Upper lobe of left lung (tissue), 4 donors: ENCODE results near the gene IRF1.

Source experiments
- POLR2A ChIP-seq, 4 donors: fragments of 450-650 bp; IDR thresholded peaks; one replicate each; pipeline ENCODE4 v1.5.1; 2016 to 2017; ENCODE audit warnings: antibody characterized with exemption in 4 of 4, mild to moderate bottlenecking in 2 of 4
- TF ChIP-seq, protein P1 (sequence below), 6 experiments: fragments of 450-650 bp in 4 of 6; fragments of 200-600 bp in 2 of 6; sonication (generic) in 2 of 6; IDR thresholded peaks; one replicate each; pipeline ENCODE4 v1.5.1; 2016 to 2019; ENCODE audit warnings: antibody characterized with exemption in 6 of 6

DNA sequence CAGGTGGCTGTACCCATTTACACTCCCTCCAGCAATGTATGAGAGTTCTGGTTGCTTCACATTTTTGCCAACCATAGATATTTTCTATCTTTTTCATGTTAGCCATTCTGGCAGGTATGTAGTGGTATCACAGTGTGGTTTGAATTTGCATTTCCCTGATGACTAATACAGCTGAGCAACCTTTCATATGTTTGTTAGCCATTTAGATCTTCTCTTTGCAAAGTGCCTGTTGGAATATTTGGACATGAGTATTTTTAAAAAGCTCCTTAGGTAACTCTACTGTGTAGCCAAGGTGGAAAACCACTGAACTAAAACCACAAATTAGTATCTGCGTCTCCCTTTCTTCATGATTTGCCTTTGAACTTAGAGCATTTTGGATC lies 31.9 kb downstream of the IRF1 start:
- TF ChIP-seq, protein P1, sequence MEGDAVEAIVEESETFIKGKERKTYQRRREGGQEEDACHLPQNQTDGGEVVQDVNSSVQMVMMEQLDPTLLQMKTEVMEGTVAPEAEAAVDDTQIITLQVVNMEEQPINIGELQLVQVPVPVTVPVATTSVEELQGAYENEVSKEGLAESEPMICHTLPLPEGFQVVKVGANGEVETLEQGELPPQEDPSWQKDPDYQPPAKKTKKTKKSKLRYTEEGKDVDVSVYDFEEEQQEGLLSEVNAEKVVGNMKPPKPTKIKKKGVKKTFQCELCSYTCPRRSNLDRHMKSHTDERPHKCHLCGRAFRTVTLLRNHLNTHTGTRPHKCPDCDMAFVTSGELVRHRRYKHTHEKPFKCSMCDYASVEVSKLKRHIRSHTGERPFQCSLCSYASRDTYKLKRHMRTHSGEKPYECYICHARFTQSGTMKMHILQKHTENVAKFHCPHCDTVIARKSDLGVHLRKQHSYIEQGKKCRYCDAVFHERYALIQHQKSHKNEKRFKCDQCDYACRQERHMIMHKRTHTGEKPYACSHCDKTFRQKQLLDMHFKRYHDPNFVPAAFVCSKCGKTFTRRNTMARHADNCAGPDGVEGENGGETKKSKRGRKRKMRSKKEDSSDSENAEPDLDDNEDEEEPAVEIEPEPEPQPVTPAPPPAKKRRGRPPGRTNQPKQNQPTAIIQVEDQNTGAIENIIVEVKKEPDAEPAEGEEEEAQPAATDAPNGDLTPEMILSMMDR (IDR thresholded peaks at IDR 0.05), result no peak
- no peak for TF ChIP-seq POLR2A (IDR thresholded peaks at IDR 0.05)
